GM21723 (cell line): ENCODE results near the gene TOP3B.

Source experiments
- ATAC-seq: cut with Tn5 transposase; IDR thresholded peaks from one replicate; pipeline ENCODE4 v1.9.1; 2021; ENCODE audit warnings: mild to moderate bottlenecking, moderate library complexity; ENCODE audit not compliant: unreplicated experiment

Gene TOP3B

DNA sequence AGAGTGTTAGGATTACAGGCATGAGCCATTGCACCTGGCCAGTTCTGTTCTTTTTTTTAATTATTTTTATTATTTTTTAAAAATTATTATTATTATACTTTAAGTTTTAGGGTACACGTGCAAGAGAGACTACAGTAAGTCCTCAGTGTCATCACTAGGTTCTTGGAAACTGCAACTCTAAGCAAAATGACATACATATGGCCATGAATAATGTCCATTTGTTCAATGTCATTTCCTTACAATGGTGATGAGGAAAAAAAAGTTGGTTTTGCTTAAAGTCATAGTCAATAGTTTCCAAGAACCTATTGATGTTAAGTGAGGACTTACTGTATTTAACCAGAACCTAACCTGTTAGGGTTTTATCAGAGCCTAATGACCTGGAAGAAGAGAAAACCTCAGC, 29.4 kb upstream of the TOP3B start:
- ATAC-seq, result no peak

GRCh38 chr22:22010358-22010757, 27.8 kb upstream of the TOP3B start:
- no peak for ATAC-seq

GRCh38 chr22:22009661-22010060, 27.1 kb upstream of the TOP3B start:
- ATAC-seq, result no peak

- no peak for ATAC-seq
These were observed 24.0 kb upstream of the TOP3B start for GRCh38 chr22:22006596-22006990.

DNA sequence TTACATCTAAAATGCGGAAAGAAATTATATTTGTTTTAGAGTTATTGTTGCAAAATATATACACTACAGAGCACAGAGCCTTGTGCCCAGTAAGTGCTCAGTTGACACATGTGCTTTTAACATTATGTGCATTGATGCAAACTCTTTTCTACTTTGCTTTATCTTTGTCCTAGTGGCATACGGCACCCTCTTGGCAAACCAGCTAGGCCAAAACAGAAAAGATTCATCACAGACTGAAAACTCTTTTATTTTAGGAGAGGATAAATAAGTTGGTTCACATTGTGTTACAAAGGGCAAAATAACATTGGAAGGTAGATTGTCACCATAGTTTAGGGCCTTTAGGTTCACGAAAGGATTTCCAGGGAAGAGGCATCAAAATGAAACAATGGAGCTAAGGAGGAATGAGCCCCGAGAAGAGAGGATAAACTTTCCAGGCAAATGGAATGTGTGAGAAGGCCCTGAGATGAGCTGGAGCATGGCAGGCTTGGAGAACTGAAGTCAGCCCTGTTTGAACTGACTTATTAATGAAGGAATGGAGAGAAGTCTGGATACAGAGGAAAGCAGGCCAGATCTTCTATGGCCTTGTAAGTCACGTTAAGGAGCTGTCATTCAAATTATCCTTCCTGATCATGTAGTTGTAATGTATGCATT, 23.5 kb upstream of the TOP3B start:
- no peak for ATAC-seq

DNA sequence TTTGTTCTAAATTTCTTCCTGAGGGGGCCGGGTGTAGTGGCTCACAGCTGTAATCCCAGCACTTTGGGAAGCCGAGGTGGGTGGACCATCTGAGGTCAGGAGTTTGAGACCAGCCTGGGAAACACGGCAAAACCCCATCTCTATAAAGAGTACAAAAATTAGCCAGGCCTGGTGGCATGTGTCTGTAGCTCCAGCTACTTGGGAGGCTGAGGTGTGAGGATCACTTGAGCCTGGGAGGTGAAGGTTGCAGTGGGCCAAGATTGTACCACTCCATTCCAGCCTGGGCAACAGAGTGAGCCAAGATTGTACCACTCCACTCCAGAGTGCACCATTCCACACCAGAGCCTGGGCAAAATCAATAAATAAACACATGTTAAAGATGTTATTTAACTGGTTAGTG, 20.6 kb upstream of the TOP3B start:
- ATAC-seq, result no peak

GRCh38 chr22:22002526-22003055, 20.0 kb upstream of the TOP3B start:
- ATAC-seq, result no peak

GRCh38 chr22:22001664-22002525, 19.3 kb upstream of the TOP3B start:
- ATAC-seq, result no peak

DNA sequence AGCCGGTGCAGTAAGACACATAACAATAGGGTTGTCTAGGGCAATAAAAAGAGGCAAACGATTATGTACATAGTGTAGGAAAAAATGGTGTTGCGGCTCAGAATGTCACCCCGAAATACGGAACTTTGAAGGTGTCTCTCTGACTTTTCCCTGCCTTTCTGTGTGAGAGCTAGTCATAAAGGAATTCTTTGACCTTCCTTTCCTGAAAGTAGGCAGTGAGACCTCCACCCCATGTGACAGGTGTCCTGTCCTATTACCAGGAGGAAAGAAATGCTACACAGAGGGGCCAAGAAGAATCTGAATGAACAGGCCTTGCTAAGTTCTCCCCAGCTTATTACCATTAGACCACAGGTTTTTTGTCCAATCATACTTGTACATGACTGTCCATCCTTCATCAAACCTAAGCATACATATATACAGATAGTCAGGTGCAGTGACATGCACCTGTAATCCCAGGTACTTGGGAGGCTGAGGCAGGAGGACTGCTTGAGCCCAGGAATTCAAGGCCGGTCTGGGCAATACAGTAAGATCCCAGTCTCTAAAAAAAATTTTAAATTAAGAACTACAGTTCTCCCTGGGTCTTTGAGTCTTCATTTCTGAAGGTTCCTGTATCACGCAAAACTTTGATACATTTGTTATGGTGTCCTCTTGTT, 16.1 kb upstream of the TOP3B start:
- no peak for ATAC-seq

DNA sequence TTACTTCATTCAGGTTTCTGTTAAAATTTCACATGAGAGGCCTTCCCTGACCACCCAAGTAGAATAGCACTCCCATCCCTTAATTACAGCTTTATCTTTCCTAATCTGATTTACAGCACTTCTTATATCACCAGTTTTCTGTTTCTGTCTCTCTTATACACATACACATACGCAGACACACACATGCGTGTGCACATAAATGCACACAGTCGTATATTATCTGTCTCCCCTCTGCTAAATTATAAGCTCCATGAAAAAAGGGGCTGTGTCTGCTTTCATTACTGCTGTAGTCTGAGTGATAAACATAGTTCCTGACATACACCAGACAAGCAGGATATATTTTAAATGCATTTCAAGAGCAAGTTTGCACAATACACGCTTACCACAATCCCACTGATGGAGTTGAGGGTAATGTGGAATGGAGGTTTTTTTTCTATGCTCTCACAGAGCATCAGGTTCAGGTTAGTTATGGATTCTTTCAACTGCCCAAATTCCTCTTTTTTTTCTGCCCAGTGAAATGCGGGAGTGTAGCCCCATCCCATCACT, 13.7 kb upstream of the TOP3B start:
- no peak for ATAC-seq

GRCh38 chr22:21995660-21996059, 13.1 kb upstream of the TOP3B start:
- ATAC-seq, result no peak

GRCh38 chr22:21994881-21995444, 12.4 kb upstream of the TOP3B start:
- ATAC-seq, result no peak

- no peak for ATAC-seq
These were observed 10.1 kb upstream of the TOP3B start for GRCh38 chr22:21992593-21993237.

- no peak for ATAC-seq
These were observed 9.2 kb upstream of the TOP3B start for GRCh38 chr22:21991774-21992173.

DNA sequence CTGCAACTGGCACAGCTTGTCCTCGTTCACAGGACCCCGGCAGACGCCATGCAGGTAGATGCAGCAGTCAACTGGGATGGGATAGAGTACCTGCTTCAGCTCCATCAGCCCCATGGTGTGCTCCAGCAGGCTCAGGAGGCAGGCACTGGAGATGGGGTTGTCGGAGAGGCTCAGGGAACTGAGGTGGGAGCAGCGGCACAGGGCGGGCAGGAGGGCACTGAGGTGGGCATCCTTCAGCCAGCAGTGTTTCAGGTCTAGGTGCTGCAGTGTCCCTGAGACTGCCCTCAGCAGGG, 8.7 kb upstream of the TOP3B start:
- ATAC-seq, result no peak

DNA sequence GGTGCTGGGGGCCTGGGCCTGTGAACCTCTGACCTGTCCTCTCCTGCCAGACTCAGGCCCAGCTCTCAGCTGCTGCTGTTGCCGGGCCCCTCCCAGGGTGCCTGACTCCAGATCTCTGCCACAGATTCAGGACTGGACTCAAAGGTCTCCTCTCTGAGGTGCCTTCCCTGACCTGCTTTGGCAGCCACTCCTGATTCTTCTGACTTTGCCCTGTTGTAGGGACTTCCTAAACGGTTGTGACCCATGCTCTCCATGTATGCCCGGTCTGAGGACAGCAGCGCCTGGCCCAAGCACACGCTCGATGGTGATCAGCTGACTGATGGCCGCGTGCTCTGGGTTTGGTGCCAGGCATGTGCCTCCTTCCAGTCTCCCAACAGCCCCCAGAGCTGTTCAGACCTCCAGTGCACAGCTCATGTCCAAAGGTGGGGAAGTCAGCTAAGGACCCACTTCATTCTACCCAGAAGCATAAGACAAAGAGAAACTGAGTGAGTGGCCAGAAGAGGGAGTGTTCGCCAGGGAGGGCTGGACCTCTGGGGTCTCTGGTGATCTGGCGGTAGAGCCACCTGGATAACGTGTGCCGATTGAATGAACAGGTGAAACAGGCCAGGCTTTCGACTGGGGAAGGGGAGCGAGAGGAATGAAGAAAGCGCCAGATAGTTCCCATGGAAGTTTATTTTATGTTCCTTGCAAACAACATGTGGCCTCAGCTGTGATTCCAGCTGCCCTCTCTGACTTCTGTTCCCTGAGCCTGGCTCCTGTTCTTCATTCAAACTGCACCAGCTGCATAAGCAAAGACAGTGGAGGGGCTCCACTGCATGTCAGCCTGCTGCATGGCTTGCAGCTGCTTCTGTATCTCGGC, 8.1 kb upstream of the TOP3B start:
- no peak for ATAC-seq

DNA sequence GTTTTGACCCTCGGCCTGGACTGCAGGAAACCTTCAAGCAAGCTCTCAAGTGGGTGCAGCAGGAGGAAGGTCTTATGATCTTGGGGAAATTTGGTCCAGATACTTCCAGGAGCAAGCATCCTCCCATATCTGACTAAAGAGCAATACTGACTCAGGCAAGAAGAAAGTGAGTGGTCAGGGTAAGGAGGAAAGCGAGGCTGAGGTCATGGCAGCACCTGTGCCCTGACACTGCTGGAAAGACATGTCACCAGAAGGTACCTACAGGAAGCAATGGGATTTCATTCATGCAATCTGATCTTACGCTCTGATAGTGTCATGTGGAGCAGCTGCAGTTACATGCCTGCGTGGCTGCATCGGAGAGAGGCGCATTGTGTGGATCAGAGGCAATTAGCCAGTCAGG, 6.5 kb upstream of the TOP3B start:
- no peak for ATAC-seq

DNA sequence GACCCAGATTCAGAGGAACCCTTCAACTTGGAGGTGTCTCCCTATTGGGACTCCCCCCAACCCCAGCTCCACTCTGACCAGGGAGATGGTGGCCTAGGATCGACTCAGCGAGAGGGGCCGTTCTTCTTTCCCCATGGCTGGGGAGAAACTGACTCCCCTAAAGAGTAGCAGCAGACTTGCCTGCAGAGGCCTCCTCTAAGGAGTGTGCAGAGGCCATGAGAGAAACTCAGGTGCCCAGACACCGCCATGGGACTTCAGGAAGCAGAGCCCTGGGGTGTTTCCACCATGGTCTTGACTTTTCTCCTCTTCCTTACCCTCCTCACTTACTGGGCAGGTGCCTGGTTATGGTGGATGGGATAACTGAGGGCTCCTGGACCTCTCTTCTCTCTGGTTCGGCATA, 2.6 kb upstream of the TOP3B start:
- ATAC-seq, result no peak

DNA sequence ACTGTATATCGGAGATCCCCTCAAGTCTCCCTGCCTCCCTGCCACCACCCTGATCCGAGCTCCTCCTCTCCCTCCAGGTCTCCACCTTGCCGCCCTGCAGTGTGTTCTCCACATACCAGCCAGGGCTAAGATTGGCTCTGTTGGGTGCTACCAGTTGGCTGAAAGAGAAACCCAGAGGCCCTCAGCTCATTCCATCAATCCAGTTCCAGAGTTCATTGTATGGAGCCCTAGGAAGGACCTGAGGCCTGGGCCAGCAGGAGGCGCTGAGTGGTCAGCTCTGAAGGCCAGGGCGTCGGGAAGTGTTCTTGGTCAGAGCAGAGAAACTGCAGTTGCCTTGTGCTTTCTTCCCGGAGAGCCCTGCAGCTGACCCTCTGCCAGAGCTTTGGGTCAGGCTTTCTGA, 2.2 kb upstream of the TOP3B start:
- ATAC-seq, result no peak

GRCh38 chr22:21981874-21982273, 713 bp downstream of the TOP3B start:
- no peak for ATAC-seq
